ENCODE data around the gene PKD1L1.

GRCh38 chr7:47762207-47762606, 186.1 kb downstream of the PKD1L1 start:
- no peak for TF ChIP-seq SREBF2 (IDR thresholded peaks at IDR 0.05)
- TF ChIP-seq GATA3 (IDR thresholded peaks at IDR 0.05; ENCODE audit: borderline replicate concordance) = no peak
- no peak for TF ChIP-seq POLR2A (IDR thresholded peaks at IDR 0.05; ENCODE audit: low read length)
- TF ChIP-seq REST (IDR thresholded peaks at IDR 0.05) = no peak
- TF ChIP-seq CTCF (IDR thresholded peaks at IDR 0.05) = no peak
- no peak for TF ChIP-seq CBX8 (IDR thresholded peaks at IDR 0.05)
- no peak for TF ChIP-seq BHLHE40 (IDR thresholded peaks at IDR 0.05; ENCODE audit: low read depth, low read length)
- TF ChIP-seq MYC (IDR thresholded peaks at IDR 0.05; ENCODE audit: borderline replicate concordance, low read length) = no peak
